ENCODE results near the gene DPYD. TPM values are rescaled to one million over a fixed set of nuclear protein-coding genes. Genes with fewer than 3 reads are reported as not detected.

The DPYD gene
- total RNA-seq, 1 experiment from 2014 or later: 0.46 TPM

DNA sequence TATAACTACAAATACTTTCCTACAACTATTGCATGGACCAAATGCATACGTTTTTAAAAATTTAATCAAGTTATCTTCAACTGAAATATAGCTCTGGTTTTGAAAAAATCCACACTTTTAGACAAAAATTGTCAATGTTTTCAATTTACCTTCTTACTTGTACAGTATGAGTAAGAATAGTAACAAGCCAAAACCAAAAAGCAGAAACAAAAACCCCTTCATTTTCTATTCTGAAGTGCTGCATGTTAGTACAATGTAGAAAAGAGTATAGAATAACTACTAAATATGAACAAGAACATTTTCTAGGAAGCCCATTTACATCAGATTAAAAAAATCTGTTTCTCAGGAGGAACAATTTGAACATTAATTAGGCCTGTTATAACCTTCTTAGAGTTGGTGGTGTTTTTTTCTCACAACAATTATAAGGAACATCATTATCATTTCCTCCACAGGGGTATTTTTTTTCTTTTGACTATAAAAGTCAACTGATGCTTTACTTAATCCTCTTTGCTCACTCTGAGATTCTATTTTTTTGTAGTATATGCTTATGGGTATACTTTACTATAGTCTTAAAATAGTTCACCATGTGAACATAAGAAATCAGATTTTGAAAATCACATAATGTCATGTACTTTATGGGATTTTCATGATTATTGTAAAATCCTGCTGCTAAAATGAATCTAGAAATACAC, 723.9 kb downstream of the DPYD start:
- Mint-ChIP-seq H3K27ac (no peak overlapping the region), H3K9me3 (no peaks in the 10 kb centered on the region), H3K4me3 (no peak overlapping the region), H3K4me1 (peaks cover 10% of the 10 kb centered on the region), H3K36me3 (no peaks in the 10 kb centered on the region), H3K27me3 (ENCODE audit: low read depth) (no peaks in the 10 kb centered on the region)
- POLR2A ChIA-PET: no interaction called here
- DNase-seq (ENCODE audit: low spot score) (no peak), ATAC-seq (no peak)
- CTCF ChIA-PET: no interaction called here
- no peak for TF ChIP-seq SP1 (CRISPR knock-in tag; conservative IDR thresholded peaks at IDR 0.05)
- TF ChIP-seq, protein P1, sequence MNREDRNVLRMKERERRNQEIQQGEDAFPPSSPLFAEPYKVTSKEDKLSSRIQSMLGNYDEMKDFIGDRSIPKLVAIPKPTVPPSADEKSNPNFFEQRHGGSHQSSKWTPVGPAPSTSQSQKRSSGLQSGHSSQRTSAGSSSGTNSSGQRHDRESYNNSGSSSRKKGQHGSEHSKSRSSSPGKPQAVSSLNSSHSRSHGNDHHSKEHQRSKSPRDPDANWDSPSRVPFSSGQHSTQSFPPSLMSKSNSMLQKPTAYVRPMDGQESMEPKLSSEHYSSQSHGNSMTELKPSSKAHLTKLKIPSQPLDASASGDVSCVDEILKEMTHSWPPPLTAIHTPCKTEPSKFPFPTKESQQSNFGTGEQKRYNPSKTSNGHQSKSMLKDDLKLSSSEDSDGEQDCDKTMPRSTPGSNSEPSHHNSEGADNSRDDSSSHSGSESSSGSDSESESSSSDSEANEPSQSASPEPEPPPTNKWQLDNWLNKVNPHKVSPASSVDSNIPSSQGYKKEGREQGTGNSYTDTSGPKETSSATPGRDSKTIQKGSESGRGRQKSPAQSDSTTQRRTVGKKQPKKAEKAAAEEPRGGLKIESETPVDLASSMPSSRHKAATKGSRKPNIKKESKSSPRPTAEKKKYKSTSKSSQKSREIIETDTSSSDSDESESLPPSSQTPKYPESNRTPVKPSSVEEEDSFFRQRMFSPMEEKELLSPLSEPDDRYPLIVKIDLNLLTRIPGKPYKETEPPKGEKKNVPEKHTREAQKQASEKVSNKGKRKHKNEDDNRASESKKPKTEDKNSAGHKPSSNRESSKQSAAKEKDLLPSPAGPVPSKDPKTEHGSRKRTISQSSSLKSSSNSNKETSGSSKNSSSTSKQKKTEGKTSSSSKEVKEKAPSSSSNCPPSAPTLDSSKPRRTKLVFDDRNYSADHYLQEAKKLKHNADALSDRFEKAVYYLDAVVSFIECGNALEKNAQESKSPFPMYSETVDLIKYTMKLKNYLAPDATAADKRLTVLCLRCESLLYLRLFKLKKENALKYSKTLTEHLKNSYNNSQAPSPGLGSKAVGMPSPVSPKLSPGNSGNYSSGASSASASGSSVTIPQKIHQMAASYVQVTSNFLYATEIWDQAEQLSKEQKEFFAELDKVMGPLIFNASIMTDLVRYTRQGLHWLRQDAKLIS (CRISPR knock-in tag; IDR thresholded peaks at IDR 0.05; ENCODE audit: borderline replicate concordance): no peak
- TF ChIP-seq ZNF138 (CRISPR knock-in tag; conservative IDR thresholded peaks at IDR 0.05): no peak
- TF ChIP-seq ZNF423 (CRISPR knock-in tag; IDR thresholded peaks at IDR 0.05): no peak
- no peak for TF ChIP-seq ZNF317 (CRISPR knock-in tag; IDR thresholded peaks at IDR 0.05; ENCODE audit: borderline replicate concordance, low read depth)
- TF ChIP-seq, protein P2, sequence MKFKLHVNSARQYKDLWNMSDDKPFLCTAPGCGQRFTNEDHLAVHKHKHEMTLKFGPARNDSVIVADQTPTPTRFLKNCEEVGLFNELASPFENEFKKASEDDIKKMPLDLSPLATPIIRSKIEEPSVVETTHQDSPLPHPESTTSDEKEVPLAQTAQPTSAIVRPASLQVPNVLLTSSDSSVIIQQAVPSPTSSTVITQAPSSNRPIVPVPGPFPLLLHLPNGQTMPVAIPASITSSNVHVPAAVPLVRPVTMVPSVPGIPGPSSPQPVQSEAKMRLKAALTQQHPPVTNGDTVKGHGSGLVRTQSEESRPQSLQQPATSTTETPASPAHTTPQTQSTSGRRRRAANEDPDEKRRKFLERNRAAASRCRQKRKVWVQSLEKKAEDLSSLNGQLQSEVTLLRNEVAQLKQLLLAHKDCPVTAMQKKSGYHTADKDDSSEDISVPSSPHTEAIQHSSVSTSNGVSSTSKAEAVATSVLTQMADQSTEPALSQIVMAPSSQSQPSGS (CRISPR knock-in tag; IDR thresholded peaks at IDR 0.05; ENCODE audit: borderline replicate concordance, low read depth): no peak
- no peak for TF ChIP-seq NR1H2 (CRISPR knock-in tag; IDR thresholded peaks at IDR 0.05)
- TF ChIP-seq ZNF416 (CRISPR knock-in tag; IDR thresholded peaks at IDR 0.05): no peak
- TF ChIP-seq, protein P3, sequence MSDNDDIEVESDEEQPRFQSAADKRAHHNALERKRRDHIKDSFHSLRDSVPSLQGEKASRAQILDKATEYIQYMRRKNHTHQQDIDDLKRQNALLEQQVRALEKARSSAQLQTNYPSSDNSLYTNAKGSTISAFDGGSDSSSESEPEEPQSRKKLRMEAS (CRISPR knock-in tag; IDR thresholded peaks at IDR 0.05): no peak
- no peak for TF ChIP-seq RELA (CRISPR knock-in tag; IDR thresholded peaks at IDR 0.05; ENCODE audit: borderline replicate concordance)
- no peak for TF ChIP-seq FOXJ3 (CRISPR knock-in tag; IDR thresholded peaks at IDR 0.05; ENCODE audit: borderline replicate concordance)
- no peak for TF ChIP-seq ZNF219 (CRISPR knock-in tag; IDR thresholded peaks at IDR 0.05; ENCODE audit: borderline replicate concordance)
- no peak for TF ChIP-seq TEAD1 (CRISPR knock-in tag; IDR thresholded peaks at IDR 0.05)
- no peak for TF ChIP-seq IRF2 (CRISPR knock-in tag; IDR thresholded peaks at IDR 0.05; ENCODE audit: borderline replicate concordance, low read depth)

DNA sequence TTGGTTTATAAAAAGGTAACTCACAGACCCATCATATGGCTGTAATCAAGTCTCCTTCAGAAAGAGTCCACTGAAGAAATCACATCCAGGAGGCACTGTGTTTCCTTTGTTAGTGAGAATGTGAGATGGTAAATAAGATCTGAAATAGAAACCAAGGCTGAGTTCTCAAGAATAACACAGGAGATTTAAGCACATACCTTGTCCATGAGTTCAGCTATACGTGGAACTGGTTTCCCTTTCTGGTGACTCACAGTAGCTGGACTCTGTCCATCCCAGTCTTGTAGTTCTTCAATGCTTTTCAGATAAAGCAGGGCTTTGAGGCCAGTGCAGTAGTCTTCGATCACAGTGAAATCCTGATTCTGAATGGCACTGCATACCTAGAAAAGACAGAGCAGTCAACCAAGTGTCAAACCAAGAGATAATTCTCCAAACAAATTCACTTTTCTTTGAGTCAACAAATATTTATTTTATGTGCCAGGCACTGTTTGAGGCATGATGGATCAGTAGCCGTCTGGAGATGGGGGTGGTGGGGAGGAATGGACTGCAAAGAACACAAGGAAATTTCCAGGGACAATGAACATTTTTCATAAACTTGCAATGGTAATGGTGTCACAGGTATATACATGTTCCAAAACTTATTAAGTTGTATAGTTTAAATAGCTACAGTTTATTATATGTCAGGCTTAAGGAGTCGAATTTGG, 727.8 kb downstream of the DPYD start:
- ChIA-PET POLR2A (no interaction called here), CTCF (no interaction called here)
- H3K36me3 Mint-ChIP-seq: no peaks in the 10 kb centered on the region
- H3K4me1 Mint-ChIP-seq: 0 out of 2 replicates have a peak, but pooled peaks cover 2% of the 10 kb centered on the region
- DNase-seq (ENCODE audit: low spot score) (no peak), ATAC-seq (no peak)
- H3K27ac Mint-ChIP-seq: no peak overlapping the region
- no peaks in the 10 kb centered on the region for H3K9me3 Mint-ChIP-seq
- H3K4me3 Mint-ChIP-seq: no peak overlapping the region
- TF ChIP-seq, protein P4, sequence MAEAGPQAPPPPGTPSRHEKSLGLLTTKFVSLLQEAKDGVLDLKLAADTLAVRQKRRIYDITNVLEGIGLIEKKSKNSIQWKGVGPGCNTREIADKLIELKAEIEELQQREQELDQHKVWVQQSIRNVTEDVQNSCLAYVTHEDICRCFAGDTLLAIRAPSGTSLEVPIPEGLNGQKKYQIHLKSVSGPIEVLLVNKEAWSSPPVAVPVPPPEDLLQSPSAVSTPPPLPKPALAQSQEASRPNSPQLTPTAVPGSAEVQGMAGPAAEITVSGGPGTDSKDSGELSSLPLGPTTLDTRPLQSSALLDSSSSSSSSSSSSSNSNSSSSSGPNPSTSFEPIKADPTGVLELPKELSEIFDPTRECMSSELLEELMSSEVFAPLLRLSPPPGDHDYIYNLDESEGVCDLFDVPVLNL (CRISPR knock-in tag; IDR thresholded peaks at IDR 0.05; ENCODE audit: borderline replicate concordance, low read depth): no peak
- TF ChIP-seq ATF3 (CRISPR knock-in tag; conservative IDR thresholded peaks at IDR 0.05) (no peak), AR (CRISPR knock-in tag; IDR thresholded peaks at IDR 0.05) (no peak)
- TF ChIP-seq, protein P5, sequence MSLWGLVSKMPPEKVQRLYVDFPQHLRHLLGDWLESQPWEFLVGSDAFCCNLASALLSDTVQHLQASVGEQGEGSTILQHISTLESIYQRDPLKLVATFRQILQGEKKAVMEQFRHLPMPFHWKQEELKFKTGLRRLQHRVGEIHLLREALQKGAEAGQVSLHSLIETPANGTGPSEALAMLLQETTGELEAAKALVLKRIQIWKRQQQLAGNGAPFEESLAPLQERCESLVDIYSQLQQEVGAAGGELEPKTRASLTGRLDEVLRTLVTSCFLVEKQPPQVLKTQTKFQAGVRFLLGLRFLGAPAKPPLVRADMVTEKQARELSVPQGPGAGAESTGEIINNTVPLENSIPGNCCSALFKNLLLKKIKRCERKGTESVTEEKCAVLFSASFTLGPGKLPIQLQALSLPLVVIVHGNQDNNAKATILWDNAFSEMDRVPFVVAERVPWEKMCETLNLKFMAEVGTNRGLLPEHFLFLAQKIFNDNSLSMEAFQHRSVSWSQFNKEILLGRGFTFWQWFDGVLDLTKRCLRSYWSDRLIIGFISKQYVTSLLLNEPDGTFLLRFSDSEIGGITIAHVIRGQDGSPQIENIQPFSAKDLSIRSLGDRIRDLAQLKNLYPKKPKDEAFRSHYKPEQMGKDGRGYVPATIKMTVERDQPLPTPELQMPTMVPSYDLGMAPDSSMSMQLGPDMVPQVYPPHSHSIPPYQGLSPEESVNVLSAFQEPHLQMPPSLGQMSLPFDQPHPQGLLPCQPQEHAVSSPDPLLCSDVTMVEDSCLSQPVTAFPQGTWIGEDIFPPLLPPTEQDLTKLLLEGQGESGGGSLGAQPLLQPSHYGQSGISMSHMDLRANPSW (CRISPR knock-in tag; conservative IDR thresholded peaks at IDR 0.05; ENCODE audit: low read depth): no peak
- no peaks in the 10 kb centered on the region for H3K27me3 Mint-ChIP-seq (ENCODE audit: low read depth)

Measured in WTC11 (cell line).